NK-92 (cell line): ENCODE measurements around the gene DOCK2.
"Not testable (repeated sequence)": the region's sequence is repeated elsewhere in the genome, so short reads cannot be mapped to it uniquely, and the experiment has no call there.

Experiments used
- DNase-seq: peaks from one replicate; lab custom pipeline; 2025; ENCODE audit not compliant: unreplicated experiment; lab: John Stamatoyannopoulos, UW

The DOCK2 gene

DNA sequence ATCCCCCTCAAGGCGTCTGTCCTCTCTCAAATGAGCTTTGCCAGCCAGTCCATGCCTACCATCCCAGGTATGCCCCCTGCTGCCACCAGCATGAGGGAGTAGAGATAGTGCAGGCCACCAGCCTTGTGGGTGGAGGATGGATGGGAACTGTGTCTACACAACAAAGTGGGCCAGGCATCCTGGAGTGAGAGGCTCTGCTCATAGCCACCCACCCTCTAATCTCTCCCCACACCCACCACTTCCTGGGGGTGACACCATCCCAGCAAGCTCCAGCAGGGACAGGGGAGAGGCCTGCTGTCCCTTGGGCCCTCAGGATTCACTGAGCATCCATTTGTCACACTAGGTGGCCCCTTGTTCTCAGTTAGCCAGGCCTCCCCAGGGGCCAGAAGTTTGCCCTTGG is 443.1 kb downstream of the DOCK2 start:
- no peak for DNase-seq

DNA sequence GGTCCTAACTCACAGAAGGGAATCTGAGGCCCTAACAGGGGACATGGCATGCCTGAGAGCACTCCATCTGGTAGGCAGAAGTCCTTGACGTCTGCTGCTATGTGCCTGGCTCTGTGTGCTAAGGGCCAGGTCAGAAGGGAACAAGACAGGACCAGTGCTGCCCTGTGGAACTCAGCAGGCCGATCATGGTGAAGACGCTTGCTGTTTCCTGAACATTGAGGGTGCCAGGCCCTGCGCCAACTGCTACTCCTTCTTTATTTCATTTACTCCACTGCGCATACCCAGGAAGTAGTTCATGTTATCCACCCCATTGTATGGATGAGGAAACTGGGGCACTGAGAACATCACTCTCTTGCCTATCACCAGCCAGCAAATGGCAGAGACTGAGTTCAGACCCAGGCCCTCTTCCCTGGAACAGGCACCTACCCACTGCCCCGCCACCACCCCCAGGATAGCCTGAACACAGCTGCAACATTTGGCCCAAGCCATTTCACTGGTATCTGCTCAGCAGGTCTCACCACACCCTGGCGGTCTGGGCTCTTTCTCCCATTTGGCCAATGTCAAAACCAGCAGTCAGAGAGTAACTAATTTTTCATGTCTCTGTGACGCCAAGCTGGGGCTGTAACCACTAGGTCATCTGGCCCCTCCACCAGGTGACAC is 443.8 kb downstream of the DOCK2 start:
- DNase-seq, result no peak

DNA sequence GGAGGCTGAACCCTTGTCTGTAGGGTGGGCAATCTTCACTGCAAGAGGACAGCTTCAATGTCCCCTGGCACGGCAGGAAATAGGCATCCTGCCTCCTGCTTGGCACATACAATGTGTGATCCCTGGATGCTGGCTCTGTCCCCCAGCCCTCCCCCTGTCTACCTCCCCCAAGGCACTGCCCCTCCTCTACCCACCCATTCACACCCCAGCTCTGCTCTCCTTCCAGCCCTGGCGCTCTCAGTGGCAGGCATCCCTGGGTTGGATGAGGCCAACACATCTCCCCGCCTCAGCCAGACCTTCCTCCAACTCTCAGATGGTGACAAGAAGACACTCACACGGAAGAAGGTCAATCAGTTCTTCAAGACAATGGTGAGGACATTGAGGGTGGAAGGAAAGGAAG is 444.5 kb downstream of the DOCK2 start:
- no peak for DNase-seq

DNA sequence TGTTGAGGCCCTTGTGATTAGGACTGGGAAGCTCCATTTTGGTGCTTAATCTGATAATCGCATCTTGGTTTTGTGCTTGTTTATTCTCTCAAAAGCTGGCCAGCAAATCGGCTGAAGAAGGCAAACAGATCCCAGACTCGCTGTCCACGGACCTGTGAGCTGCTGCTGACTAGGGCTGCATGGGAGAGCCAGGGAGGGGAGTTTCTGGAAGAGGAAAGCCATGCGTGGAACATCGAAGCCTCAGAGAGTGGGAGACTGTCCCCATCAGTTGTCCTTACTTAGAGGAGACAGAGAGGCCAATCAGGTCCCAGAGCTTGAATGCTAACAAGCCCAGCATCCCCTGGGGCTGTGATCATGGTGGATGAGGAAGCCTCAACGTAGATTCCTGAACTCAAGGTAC is 445.6 kb downstream of the DOCK2 start:
- no peak for DNase-seq

DNA sequence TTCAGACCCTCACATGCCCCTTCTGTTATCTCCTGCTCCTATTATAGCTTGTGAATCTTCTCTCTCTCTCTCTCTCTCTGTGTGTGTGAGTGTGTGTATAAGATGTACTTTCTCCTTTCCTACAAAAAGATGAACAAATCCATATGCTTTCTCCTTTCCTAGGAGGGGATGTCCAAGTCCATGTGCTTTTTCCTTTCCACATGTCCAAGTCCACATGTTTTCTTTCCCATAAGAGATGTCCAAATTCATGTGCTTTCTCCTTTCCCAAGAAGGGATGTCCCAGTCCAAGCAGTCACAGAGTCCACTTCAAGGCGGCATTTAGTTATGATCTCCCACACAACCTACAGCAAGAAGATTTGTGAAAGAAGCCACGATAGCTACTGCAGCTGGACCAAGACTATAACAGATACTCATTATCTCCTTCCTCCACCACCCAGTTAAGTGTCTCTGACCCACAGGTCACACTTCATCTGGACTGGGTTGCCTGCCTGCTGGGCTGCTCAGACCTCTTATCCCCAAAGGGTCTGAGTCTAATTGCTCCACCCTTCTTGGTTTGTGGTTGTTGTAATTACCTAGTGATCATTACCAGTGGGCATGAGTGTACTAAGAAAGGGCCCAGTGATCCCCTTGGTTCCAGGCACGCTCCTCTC is 450.2 kb downstream of the DOCK2 start:
- no peak for DNase-seq

DNA sequence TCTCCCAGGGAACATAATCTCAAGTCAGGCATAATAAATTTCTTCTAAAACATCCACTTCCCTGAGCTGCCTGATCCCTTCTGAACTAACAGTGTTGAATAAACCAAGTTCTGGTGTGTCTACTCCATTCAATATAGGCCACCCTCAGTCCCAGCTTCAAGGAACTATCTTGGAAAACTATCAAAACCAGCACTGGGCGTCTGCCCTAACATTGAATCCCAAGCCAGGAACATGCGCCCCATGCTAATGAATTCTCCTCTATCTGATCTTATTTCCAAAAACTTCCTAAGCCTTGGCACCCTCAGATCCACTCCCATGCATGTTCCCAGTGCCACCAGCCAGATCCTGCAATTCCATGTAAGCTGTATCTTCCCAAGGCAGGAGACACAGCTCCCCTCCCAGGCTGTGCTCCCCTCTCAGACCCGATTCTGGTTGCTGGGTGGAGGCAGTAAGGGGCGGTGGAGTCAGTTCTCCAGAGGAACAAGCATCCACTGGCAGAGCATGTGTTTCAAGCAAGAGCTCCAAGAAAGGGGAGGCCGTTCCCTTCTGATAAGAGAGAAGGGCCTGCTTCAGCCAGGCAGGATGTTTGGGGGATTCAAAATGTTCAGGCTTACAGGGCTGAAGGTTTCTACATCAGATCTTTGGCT is 455.5 kb downstream of the DOCK2 start:
- no peak for DNase-seq

DNA sequence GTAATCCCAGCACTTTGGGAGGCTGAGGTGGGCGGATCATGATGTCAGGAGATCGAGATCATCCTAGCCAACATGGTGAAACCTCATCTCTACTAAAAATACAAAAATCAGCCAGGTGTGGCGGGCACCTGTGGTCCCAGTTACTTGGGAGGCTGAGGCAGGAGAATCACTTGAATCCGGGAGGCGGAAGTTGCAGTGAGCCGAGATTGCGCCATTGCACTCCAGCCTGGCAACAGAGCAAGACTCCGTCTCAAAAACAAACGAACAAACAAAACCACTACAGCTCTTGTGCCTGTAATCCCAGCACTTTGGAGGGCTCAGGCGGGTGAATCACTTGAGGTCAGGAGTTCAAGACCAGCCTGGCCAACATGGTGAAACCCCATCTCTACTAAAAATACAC is 457.3 kb downstream of the DOCK2 start:
- DNase-seq, result not testable (repeated sequence)

DNA sequence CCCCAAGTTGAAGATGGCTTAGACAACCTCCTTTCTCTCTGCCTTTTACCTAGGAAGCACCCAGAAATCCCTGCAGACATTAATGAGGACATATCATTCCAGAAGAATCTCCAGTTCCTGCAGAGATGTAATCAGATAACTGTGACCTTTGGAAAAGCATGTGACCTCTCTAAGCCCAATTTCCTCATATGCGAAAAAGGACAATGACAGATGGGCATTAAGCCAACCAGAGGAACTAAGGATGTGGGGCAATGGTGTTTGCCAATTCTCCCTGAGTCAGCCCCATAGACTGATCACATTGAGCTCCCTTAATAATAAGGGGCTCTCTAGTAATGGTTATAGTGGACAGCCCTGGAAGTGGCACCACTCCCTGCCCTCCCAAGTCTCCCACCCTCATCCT is 458.6 kb downstream of the DOCK2 start:
- no peak for DNase-seq

DNA sequence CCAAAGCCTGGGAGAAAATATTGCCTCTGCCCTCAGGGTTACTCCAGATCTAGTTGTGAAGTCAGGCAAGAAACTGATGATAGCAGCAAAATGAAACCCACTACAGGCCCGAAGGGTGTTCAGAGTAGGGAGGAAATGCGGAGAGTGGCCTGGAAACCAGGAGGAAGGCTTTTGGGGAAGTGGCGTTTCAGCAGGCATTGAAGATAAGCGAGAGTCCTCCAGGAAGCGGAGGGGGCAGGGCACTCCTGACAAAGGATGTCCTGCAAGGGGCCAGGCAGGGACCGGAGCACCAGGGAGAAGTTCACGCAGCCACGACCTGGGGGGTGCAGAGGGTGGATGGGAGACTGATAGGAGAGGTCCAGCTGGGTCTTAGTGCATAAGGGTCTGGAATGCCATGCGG is 460.9 kb downstream of the DOCK2 start:
- no peak for DNase-seq

DNA sequence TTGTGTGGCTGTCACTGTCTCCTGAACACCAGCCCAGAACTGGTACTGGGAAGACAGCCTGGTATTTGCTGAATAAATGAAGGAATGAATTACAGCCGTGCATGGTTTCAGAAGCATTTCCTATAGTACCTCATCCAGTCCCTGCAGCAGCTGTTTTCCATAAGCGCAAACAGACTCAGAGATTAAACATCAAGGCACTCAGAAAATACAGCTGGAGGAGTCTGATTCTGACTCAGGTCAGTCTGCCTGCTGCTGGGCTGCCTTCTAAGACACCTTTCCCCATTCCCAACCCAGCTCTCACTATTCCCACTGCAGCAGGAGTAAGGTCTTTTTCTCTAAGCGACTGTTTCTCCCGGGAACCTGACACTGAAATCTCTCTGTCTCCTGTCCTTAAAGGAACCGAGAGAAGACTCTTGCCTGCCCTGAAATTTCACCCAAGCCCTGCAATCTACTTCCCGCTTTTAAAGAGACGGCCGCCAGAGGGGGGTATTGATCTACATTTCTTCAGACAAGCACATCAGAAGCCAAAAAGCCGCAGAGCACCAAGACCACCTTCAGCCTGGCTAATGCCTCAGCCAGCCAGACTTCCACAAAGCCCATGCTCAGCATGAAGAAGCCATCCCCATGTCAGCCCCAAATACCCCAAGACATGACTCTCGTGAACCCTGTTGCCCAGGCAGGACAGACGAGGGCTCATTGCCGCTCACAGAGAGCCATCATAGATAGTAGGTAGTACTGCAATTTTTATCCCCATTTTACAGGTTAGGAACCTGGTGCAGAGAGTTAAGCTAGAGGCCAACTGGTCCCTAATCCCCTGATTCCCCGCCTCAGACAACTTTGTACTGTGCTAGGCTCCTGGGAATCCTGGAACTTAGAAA is 463.2 kb downstream of the DOCK2 start:
- no peak for DNase-seq

DNA sequence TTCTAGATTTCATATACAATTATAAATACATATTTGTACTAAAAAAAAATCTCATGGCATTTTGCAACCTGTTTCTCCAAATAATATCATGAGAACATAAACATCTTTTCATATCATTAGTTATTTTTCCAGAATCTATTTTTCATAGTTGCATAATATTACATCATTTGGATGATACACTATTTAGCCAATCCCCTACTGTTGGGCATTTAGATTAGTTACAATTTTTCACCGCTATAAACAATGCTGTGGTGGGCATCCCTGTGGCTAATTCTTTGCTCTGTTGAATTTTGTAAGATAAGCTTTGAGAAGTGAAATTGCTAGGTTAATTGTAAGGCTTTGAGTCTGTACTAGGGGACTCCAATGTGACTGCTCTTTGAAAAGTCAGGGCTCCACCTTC is 466.4 kb downstream of the DOCK2 start:
- no peak for DNase-seq

DNA sequence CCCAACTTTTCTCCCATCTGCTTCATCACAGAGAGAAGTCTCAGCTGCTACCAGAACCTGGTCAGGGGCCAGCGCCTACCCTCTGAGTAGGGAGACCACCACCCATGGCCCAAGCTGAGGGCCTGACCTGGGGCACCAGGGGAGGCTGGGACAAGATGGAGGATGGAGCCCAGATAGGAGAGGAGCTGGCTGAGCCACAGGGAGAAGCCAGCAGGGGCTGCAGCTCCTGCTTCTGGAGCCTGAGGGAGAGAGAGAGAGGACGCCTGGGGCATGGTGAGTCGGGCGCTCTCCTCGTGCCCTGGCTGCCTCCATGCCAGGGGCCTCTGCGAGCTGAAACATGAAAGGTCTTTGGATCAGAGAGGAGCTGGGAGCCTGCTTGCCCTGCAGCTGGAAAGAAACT is 467.2 kb downstream of the DOCK2 start:
- DNase-seq, result no peak

DNA sequence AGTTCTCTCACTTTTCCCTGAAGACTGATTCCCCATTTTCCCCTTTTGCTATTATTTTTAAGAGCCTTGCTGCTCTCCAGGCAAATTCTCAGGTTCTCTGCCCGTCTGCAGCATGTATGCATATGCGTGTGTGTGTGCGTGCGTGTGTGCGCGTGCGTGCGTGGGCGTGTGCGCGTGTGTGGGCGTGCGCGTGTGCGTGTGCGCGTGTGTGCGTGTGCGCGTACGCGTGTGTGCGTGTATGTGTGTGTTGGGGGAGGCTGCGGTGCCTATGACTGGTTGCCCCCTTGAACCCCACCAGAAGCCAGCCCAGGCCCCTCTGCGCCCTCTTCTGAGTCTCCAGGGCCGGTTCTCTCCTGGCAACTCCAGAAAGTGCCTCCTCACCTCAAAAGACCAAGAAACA is 467.6 kb downstream of the DOCK2 start:
- DNase-seq, result no peak

DNA sequence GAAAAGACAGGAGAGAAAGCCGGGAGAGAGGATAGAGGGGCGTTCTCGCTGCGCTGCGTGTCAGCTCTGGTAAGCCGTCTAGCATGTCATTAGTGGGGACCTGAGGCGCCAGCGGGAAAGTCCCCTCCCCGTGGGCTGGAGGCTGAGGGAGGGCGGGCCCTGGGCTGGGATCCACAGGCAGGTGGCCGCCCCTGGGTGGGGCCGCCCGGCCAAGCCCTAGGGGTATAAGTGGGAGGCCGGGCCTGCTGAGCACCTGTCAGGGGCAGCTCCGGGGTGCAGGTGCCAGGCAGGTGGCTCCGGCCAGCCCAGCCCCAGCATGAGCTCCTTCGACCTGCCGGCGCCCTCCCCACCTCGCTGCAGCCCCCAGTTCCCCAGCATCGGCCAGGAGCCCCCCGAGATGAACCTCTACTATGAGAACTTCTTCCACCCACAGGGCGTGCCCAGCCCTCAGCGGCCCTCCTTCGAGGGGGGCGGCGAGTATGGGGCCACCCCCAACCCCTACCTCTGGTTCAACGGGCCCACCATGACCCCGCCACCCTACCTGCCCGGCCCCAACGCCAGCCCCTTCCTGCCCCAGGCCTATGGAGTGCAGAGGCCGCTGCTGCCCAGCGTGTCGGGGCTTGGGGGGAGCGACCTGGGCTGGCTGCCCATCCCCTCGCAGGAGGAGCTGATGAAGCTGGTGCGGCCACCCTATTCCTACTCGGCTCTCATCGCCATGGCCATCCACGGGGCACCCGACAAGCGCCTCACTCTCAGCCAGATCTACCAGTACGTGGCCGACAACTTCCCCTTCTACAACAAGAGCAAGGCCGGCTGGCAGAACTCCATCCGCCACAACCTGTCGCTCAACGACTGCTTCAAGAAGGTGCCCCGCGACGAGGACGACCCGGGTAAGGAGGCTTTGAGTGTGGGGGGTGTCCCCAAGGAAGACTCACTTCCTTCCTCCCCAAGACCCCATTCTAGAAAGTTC is 468.9 kb downstream of the DOCK2 start, which contains the start of gene FOXI1:
FOXI1 (plus strand) TSS at position 256 of the 970 bp plus-strand sequence; CDS start at position 317, 61 bp downstream.
- DNase-seq, result no peak

DNA sequence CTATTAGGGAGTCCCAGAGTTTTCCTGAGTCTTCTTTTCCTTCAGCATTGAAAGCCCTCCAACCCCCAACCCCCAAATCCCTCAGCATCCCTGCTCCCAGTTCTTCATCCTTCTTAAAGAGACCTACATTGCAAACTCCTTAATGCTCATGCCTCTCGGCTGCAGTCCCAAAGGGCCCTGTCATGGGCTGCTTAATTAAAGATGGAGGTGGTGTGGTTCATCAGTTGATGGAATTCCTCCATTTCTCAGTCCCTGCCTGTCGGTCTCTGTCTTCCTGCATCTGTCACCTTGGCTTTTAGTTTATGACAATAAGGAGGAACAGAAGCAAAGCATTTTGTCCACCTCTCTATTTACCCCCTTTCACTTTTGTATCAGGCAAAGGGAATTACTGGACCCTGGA is 470.6 kb downstream of the DOCK2 start:
- no peak for DNase-seq

DNA sequence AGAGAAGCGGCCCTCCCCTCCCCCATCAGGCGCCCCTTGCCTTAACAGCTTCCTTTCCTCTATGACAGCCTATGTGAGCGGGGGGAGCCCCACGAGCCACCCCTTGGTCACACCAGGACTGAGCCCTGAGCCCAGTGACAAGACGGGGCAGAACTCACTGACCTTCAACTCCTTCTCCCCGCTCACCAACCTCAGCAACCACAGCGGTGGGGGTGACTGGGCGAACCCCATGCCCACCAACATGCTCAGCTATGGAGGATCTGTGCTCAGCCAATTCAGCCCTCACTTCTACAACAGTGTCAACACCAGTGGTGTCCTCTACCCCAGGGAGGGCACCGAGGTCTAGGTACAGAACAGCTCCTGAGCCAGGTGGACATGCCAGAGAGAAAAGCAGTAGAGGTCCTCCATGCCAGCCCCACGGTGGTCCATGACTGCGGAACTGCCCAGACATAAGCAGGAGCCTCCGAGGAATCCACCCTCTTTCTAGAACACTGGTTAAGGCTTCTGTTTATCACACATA is 471.3 kb downstream of the DOCK2 start:
- no peak for DNase-seq

DNA sequence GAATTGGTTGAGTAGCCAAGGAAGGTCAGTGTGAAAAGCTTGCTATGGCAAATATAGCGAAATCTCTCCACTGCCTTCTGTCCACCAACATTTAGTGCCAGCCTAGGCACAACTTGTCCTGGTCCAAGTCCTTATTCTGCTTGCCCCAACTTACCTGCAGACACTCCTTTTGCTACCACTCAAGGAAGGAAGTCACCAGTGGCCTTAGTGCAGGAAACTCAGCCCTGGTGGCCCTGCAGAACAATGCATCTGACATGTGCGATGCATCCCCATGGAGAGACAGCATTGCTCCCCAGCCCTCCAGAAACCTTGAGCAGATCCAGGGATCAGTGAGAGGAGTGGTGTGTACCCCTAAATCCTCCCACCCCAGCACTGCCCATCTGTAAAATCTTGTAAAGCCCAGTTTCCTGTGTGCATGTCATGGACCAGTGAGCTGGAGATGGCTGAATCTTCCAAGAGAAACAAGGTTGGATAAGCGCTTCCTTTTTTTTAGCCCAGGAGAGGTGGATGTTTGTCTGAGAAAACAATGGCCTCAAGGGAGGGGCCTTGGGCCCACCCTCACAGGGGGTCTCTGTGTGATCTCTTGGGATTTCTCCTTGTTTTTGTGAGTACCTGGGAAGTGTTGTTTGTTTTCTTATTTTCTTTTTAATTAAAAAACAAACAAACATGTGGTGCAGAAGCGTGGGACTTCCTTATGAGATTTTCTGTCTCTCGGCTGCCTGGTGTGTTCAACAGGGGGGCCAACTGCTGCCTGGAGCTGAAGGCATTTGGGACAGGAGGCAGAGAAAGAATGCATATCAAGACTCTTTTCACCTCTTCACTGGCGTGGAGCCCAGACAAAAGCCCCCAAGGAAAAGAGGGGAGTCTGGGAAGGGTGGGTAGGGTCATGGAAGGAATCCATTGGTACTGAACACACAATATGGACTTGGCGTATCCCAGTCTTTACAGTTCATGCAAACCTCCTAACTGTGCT is 472.3 kb downstream of the DOCK2 start:
- DNase-seq, result no peak

DNA sequence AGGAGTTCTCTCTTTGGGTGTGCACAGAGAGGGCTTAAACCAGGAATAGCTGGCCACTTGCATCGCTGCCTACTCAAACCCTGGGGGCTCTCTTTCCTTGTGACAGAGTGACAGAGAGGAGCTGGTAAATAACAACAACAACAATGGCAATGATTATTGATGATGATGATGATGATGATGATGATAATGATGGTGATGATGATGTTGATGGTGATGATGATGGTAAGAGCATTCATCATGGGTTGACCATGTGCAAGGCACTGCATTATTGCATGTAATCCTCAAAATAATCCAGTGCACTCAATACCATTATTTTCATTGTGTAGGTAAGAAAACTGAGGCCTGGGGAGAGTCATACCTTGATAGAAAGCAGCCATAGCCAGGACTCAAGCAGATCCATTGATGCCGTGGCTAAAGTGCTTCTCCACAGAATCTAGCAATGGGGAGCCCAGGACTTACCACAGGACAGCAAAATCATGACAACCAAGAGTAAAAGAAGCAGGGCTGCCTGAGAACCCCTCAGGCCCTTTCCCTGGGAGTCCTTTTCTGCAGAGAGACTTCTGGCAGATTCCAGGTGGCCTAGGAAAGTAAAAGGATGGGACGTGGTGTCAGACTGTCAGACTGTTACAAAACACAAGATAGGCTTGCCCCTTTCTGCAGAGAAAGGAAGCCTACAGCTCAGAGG is 473.5 kb downstream of the DOCK2 start:
- DNase-seq, result no peak
